ENCODE measurements around the gene CARMIL1. TPM values are rescaled to one million over a fixed set of nuclear protein-coding genes. Genes with fewer than 3 reads are reported as not detected.

CARMIL1 gene
- total and polyA plus RNA-seq, 2 of the 8 experiments (the other 6 are each of a cell fraction or from before 2014, with no cell fraction given), result 20.3 to 40.4 TPM

DNA sequence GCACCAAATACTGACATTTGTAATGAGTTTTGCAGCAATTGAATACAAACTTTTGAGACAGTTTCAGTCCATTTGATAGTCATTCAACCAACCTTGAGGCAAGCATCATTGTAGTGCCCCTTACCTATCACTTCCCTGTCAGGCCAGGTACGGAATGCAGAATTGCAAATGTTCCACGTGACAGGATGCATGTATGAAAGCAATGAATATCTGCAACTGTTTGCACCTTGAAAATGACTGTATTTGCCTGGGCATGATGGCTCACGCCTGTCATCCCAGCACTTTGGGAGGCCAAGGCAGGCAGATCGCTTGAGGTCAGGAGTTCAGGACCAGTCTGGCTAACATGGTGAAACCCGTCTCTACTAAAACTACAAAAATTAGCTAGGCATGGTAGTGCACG is 226.8 kb downstream of the CARMIL1 start (continued):
- no peak for TF ChIP-seq SIRT6 (IDR thresholded peaks at IDR 0.05; ENCODE audit: low read length)

Measured in H1 (cell line).